Myocyte (in vitro differentiated cells): ENCODE measurements around the gene SLC16A8. TPM values are rescaled to one million over a fixed set of nuclear protein-coding genes. Genes with fewer than 3 reads are reported as not detected.
"Not testable (repeated sequence)": the region's sequence is repeated elsewhere in the genome, so short reads cannot be mapped to it uniquely, and the experiment has no call there.

ENCODE experiments used
- DNase-seq: peaks from one replicate; pipeline ENCODE4 v3.0.0-alpha.2; 2012; ENCODE audit warnings: low read depth
- total RNA-seq: library from RNA; depleted of rRNA; stranded (reverse); fragments of >200 nt; gene quantifications from 2 replicates; pipeline ENCODE4 v1.2.3, GENCODE V29; 2014

Gene SLC16A8
- total RNA-seq, 1 donor from 2014 or later = 0.56 TPM

GRCh38 chr22:38049812-38050619, 34.0 kb downstream of the SLC16A8 start:
- no peak for DNase-seq

GRCh38 chr22:38046070-38046748, 37.8 kb downstream of the SLC16A8 start:
- DNase-seq = no peak

GRCh38 chr22:38043151-38044039, 40.6 kb downstream of the SLC16A8 start:
- DNase-seq = no peak

- no peak for DNase-seq
These were observed 41.5 kb downstream of the SLC16A8 start for GRCh38 chr22:38042488-38042790.

- no peak for DNase-seq
These were observed 42.1 kb downstream of the SLC16A8 start for GRCh38 chr22:38041760-38042487.

GRCh38 chr22:38040953-38041759, 42.8 kb downstream of the SLC16A8 start:
- no peak for DNase-seq

- DNase-seq = no peak
These were observed 44.8 kb downstream of the SLC16A8 start for GRCh38 chr22:38038890-38039812.

GRCh38 chr22:38038426-38038825, 45.6 kb downstream of the SLC16A8 start:
- no peak for DNase-seq

GRCh38 chr22:38037367-38038150, 46.4 kb downstream of the SLC16A8 start:
- DNase-seq = not testable (repeated sequence)

GRCh38 chr22:38036392-38037062, 47.5 kb downstream of the SLC16A8 start:
- DNase-seq = no peak

GRCh38 chr22:38035530-38035885, 48.5 kb downstream of the SLC16A8 start:
- no peak for DNase-seq

- DNase-seq = no peak
These were observed 49.0 kb downstream of the SLC16A8 start for GRCh38 chr22:38034884-38035529.

- peak; percentile 75 for DNase-seq
These were observed 49.6 kb downstream of the SLC16A8 start for GRCh38 chr22:38034278-38034882.

- DNase-seq = no peak
These were observed 50.3 kb downstream of the SLC16A8 start for GRCh38 chr22:38033522-38034277.

- DNase-seq = peak; percentile 18
These were observed 51.1 kb downstream of the SLC16A8 start for GRCh38 chr22:38032681-38033521.
